ENCODE data around the gene RAB7B.

GRCh38 chr1:206001476-206001888, 1.7 kb downstream of the RAB7B start:
- TF ChIP-seq CTCF (IDR thresholded peaks at IDR 0.05; ENCODE audit: insufficient read depth, low read length, poor library complexity, severe bottlenecking), result no peak
- TF ChIP-seq EZH2phosphoT487 (conservative IDR thresholded peaks at IDR 0.05; ENCODE audit: low read length), result no peak
